IPS-15b (cell line): Measurements from ENCODE around the gene ZNF202.

Experiments used
- H3K27me3 ChIP-seq: one replicate; pipeline ENCODE4 v1.6.1; 2013; ENCODE audit warnings: low read length; ENCODE audit not compliant: control insufficient read depth, insufficient read depth
- H3K36me3 ChIP-seq: one replicate; pipeline ENCODE4 v1.6.1; 2013; ENCODE audit warnings: low read length; ENCODE audit not compliant: control insufficient read depth, insufficient read depth
- H3K4me1 ChIP-seq: one replicate; pipeline ENCODE4 v1.6.1; 2013; ENCODE audit warnings: mild to moderate bottlenecking, low read length; ENCODE audit not compliant: control insufficient read depth, insufficient read depth
- H3K4me3 ChIP-seq: one replicate; pipeline ENCODE4 v1.5.1; 2013; ENCODE audit warnings: low read depth, low read length
- H3K9ac ChIP-seq: one replicate; pipeline ENCODE4 v1.6.1; 2013; ENCODE audit warnings: low read depth, mild to moderate bottlenecking, low read length
- H3K9me3 ChIP-seq: one replicate; pipeline ENCODE4 v1.6.1; 2013; ENCODE audit warnings: mild to moderate bottlenecking, low read length; ENCODE audit not compliant: control insufficient read depth, insufficient read depth

The ZNF202 gene

GRCh38 chr11:123678246-123678645 is 63.2 kb downstream of the ZNF202 start:
- Histone ChIP-seq H3K9ac (no peak overlapping the region), H3K9me3 (no peaks in the 10 kb centered on the region), H3K27me3 (no peaks in the 10 kb centered on the region), H3K4me3 (no peak overlapping the region), H3K36me3 (no peaks in the 10 kb centered on the region), H3K4me1 (no peaks in the 10 kb centered on the region)

- Histone ChIP-seq H3K9me3 (no peaks in the 10 kb centered on the region), H3K4me1 (no peaks in the 10 kb centered on the region), H3K36me3 (no peaks in the 10 kb centered on the region), H3K9ac (no peak overlapping the region), H3K27me3 (no peaks in the 10 kb centered on the region), H3K4me3 (no peak overlapping the region)
Measured at GRCh38 chr11:123677510-123677909, 64.0 kb downstream of the ZNF202 start.

- no peaks in the 10 kb centered on the region for H3K36me3 ChIP-seq
- H3K27me3 ChIP-seq = no peaks in the 10 kb centered on the region
- H3K9me3 ChIP-seq = no peaks in the 10 kb centered on the region
- no peak overlapping the region for H3K4me3 ChIP-seq
- no peak overlapping the region for H3K9ac ChIP-seq
- H3K4me1 ChIP-seq = peaks cover 6% of the 10 kb centered on the region
Measured at GRCh38 chr11:123674297-123674696, 67.2 kb downstream of the ZNF202 start.
